ENCODE measurements around the gene DBH.

Gene DBH

DNA sequence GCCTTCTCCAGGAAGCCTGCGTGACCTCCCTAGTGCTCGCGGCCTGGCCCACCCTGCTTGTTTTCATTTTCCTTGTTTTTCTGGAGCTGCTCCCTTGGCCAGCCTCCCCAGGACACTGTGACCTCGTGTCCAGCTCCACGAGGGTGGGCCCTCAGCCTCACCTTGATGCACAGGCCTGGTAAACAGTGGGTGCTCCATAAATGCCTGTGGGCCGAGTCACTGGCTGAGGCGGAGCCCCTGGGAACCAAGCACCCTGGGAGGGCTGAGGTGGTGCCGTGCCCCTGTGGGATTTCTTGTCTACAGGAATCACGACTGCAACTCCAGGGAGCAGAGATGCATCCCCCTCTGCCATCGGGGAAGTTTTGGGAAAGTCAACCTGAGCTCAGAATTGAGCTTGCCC, 44.2 kb upstream of the DBH start:
- TF ChIP-seq, protein P1, sequence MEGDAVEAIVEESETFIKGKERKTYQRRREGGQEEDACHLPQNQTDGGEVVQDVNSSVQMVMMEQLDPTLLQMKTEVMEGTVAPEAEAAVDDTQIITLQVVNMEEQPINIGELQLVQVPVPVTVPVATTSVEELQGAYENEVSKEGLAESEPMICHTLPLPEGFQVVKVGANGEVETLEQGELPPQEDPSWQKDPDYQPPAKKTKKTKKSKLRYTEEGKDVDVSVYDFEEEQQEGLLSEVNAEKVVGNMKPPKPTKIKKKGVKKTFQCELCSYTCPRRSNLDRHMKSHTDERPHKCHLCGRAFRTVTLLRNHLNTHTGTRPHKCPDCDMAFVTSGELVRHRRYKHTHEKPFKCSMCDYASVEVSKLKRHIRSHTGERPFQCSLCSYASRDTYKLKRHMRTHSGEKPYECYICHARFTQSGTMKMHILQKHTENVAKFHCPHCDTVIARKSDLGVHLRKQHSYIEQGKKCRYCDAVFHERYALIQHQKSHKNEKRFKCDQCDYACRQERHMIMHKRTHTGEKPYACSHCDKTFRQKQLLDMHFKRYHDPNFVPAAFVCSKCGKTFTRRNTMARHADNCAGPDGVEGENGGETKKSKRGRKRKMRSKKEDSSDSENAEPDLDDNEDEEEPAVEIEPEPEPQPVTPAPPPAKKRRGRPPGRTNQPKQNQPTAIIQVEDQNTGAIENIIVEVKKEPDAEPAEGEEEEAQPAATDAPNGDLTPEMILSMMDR (IDR thresholded peaks at IDR 0.05; ENCODE audit: insufficient read depth, missing control alignments) = no peak
- no peak for FAIRE-seq
- no peak for DNase-seq (ENCODE audit: insufficient read length, low spot score)

- FAIRE-seq = no peak
- no peak for DNase-seq (ENCODE audit: insufficient read length, low spot score)
- TF ChIP-seq, protein P1 (IDR thresholded peaks at IDR 0.05; ENCODE audit: insufficient read depth, missing control alignments) = no peak
Observed at GRCh38 chr9:133592731-133593409, 43.3 kb upstream of the DBH start.

DNA sequence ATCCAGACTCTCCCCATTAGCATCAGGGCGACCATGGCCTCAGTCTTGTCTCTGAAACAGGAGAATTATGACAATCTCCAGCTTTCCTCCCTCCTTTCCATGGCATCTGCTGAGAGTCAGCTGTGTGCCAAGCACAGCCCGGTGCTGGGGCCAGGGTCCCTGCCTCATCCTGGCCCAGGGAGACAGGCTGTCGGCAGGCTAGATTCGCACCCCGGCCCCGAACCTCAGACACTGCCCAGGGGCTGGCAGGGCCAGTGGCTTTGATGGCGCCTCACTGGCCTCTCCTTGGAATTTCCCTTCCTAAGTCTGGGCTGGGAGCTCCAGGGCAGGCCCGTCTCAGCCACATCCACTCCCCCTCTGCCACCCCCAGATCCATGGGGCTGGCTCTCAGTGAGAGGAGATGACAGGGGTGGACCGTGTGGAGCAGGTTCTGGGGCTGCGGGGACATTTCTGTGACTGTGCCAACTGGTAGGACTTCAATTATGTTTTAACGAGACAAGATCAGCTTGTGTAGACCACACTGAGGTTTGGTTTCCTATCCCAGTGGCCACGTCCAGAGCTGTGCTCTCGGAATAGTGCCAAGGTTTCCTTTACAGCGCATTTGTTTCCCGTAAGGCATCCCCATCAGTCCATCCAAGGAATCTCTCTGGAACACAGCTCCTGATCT, 42.4 kb upstream of the DBH start:
- FAIRE-seq = no peak
- no peak for DNase-seq (ENCODE audit: insufficient read length, low spot score)
- TF ChIP-seq, protein P1 (IDR thresholded peaks at IDR 0.05; ENCODE audit: insufficient read depth, missing control alignments) = no peak

- TF ChIP-seq, protein P1 (IDR thresholded peaks at IDR 0.05; ENCODE audit: insufficient read depth, missing control alignments) = no peak
- no peak for FAIRE-seq
Observed at GRCh38 chr9:133594310-133594709, 41.9 kb upstream of the DBH start.

DNA sequence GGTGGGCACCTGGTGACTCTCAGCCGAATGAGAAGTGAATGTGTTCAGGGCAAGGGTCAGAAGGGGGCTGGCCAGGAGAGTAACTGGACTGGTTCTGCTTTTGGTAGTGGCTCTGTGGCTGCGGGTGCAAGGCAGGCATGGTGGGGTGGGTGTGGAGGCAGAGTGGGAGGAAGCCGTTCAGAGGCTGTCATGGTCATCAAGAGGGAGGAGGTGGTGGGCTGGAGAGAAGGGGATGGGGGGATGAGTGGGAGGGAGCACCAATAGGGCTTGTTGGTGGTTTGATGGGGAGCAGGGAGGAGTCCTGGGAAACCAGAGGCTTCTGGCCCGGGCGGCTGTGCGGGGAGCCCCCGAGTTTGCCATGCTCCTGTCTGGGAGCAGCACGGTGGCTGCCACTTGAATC, 40.3 kb upstream of the DBH start:
- TF ChIP-seq, protein P1 (IDR thresholded peaks at IDR 0.05; ENCODE audit: insufficient read depth, missing control alignments) = no peak
- DNase-seq (ENCODE audit: insufficient read length, low spot score) (no peak), FAIRE-seq (no peak)

More at GRCh38 chr9:133594310-133594709, 41.9 kb upstream of the DBH start:
- DNase-seq (ENCODE audit: insufficient read length, low spot score) = no peak

GRCh38 chr9:133597316-133597957, 38.7 kb upstream of the DBH start:
- TF ChIP-seq, protein P1 (IDR thresholded peaks at IDR 0.05; ENCODE audit: insufficient read depth, missing control alignments) = no peak
- DNase-seq (ENCODE audit: insufficient read length, low spot score) (no peak), FAIRE-seq (no peak)

- FAIRE-seq = no peak
- TF ChIP-seq, protein P1 (IDR thresholded peaks at IDR 0.05; ENCODE audit: insufficient read depth, missing control alignments) = no peak
- DNase-seq (ENCODE audit: insufficient read length, low spot score) = no peak
Observed at GRCh38 chr9:133598978-133599377, 37.2 kb upstream of the DBH start.
